ENCODE measurements around the gene CST9.
"Not testable (repeated sequence)": the region's sequence is repeated elsewhere in the genome, so short reads cannot be mapped to it uniquely, and the experiment has no call there.

CST9 gene

GRCh38 chr20:23620670-23621386, 15.1 kb upstream of the CST9 start:
- H2AK5ac ChIP-seq (ENCODE audit: low read depth, low read length); H3K23ac ChIP-seq (ENCODE audit: low read depth, low read length, poor library complexity); H3K9ac ChIP-seq (ENCODE audit: low read depth, low read length, poor library complexity); H2BK5ac ChIP-seq (ENCODE audit: low read length); H3K4me2 ChIP-seq (ENCODE audit: insufficient read depth, low read length, poor library complexity, severe bottlenecking); H4K91ac ChIP-seq (ENCODE audit: low read depth, low read length, poor library complexity); H3K9me3 ChIP-seq (replicated peaks in 1 of 2; ENCODE audit: control insufficient read depth in 2 of 2, insufficient read depth in 1 of 2, low read depth in 1 of 2, low read length in 2 of 2); H3K4me3 ChIP-seq (ENCODE audit: low read length in 2 of 2); H3K27ac ChIP-seq (replicated peaks; ENCODE audit: low read length); H2BK12ac ChIP-seq (ENCODE audit: low read length); H2AFZ ChIP-seq (ENCODE audit: low read length); H3K79me1 ChIP-seq (ENCODE audit: low read depth, low read length); H3K18ac ChIP-seq (ENCODE audit: low read length); H2BK15ac ChIP-seq (ENCODE audit: low read length); H3K27me3 ChIP-seq (ENCODE audit: control insufficient read depth in 3 of 3, insufficient read depth in 3 of 3, low read depth in 1 of 3, low read length in 3 of 3); H3K14ac ChIP-seq (ENCODE audit: low read length); H2BK120ac ChIP-seq (ENCODE audit: low read depth, low read length); H3K36me3 ChIP-seq (replicated peaks in 1 of 2; ENCODE audit: control insufficient read depth in 2 of 2, insufficient read depth in 2 of 2, low read length in 2 of 2); H4K8ac ChIP-seq (ENCODE audit: low read depth, low read length); H3K4me1 ChIP-seq (ENCODE audit: control insufficient read depth in 2 of 2, insufficient read depth in 1 of 2, low read depth in 1 of 2, low read length in 2 of 2); DNase-seq (ENCODE audit: low spot score); H3K4ac ChIP-seq (ENCODE audit: low read length): not testable (repeated sequence)
- no CpG with 5 or more reads among the region's 11 CpGs for WGBS, 2 donors (ENCODE audit: extremely low coverage in 2 of 2, insufficient read length in 2 of 2, insufficient replicate concordance in 1 of 2)

GRCh38 chr20:23614163-23614562, 8.4 kb upstream of the CST9 start:
- Histone ChIP-seq H3K4me2 (ENCODE audit: insufficient read depth, low read length, poor library complexity, severe bottlenecking) (no peak overlapping the region), H2BK12ac (ENCODE audit: low read length) (no peak overlapping the region), H2AFZ (ENCODE audit: low read length) (no peak overlapping the region), H2AK5ac (ENCODE audit: low read depth, low read length) (no peak overlapping the region), H3K9me3 (replicated peaks in 1 of 2; ENCODE audit: control insufficient read depth in 2 of 2, insufficient read depth in 1 of 2, low read depth in 1 of 2, low read length in 2 of 2) (no peaks in the 10 kb centered on the region), H3K79me1 (ENCODE audit: low read depth, low read length) (no peaks in the 10 kb centered on the region), H3K9ac (ENCODE audit: low read depth, low read length, poor library complexity) (no peak overlapping the region), H3K36me3 (replicated peaks in 1 of 2; ENCODE audit: control insufficient read depth in 2 of 2, insufficient read depth in 2 of 2, low read length in 2 of 2) (no peaks in the 10 kb centered on the region), H4K91ac (ENCODE audit: low read depth, low read length, poor library complexity) (no peak overlapping the region), H3K4me3 (ENCODE audit: low read length in 2 of 2) (no peak overlapping the region), H3K4me1 (ENCODE audit: control insufficient read depth in 2 of 2, insufficient read depth in 1 of 2, low read depth in 1 of 2, low read length in 2 of 2) (peaks cover 0 to 3% of the 10 kb centered on the region in 2 donors), H2BK5ac (ENCODE audit: low read length) (no peak overlapping the region), H4K8ac (ENCODE audit: low read depth, low read length) (no peak overlapping the region), H2BK120ac (ENCODE audit: low read depth, low read length) (no peak overlapping the region), H3K14ac (ENCODE audit: low read length) (peak overlapping the region; percentile 47), H3K27ac (replicated peaks; ENCODE audit: low read length) (no peak overlapping the region), H3K4ac (ENCODE audit: low read length) (no peak overlapping the region), H2BK15ac (ENCODE audit: low read length) (no peak overlapping the region), H3K27me3 (ENCODE audit: control insufficient read depth in 3 of 3, insufficient read depth in 3 of 3, low read depth in 1 of 3, low read length in 3 of 3) (peaks cover 0 to 6% (median 0%) of the 10 kb centered on the region in 3 experiments), H3K23ac (ENCODE audit: low read depth, low read length, poor library complexity) (no peak overlapping the region), H3K18ac (ENCODE audit: low read length) (no peak overlapping the region)
- WGBS, 2 donors (ENCODE audit: extremely low coverage in 2 of 2, insufficient read length in 2 of 2, insufficient replicate concordance in 1 of 2): no CpG with 5 or more reads among the region's 5 CpGs
- DNase-seq (ENCODE audit: low spot score): no peak

- no peak for DNase-seq (ENCODE audit: low spot score)
- Histone ChIP-seq H3K36me3 (replicated peaks in 1 of 2; ENCODE audit: control insufficient read depth in 2 of 2, insufficient read depth in 2 of 2, low read length in 2 of 2) (no peaks in the 10 kb centered on the region), H3K27ac (replicated peaks; ENCODE audit: low read length) (no peak overlapping the region), H3K23ac (ENCODE audit: low read depth, low read length, poor library complexity) (no peak overlapping the region), H2BK5ac (ENCODE audit: low read length) (no peak overlapping the region), H3K9ac (ENCODE audit: low read depth, low read length, poor library complexity) (no peak overlapping the region), H3K4ac (ENCODE audit: low read length) (no peak overlapping the region), H3K4me3 (ENCODE audit: low read length in 2 of 2) (no peak overlapping the region), H2BK15ac (ENCODE audit: low read length) (no peak overlapping the region), H3K18ac (ENCODE audit: low read length) (no peak overlapping the region), H3K4me1 (ENCODE audit: control insufficient read depth in 2 of 2, insufficient read depth in 1 of 2, low read depth in 1 of 2, low read length in 2 of 2) (peaks cover 0 to 5% of the 10 kb centered on the region in 2 donors), H2BK12ac (ENCODE audit: low read length) (no peak overlapping the region), H4K8ac (ENCODE audit: low read depth, low read length) (no peak overlapping the region), H2AFZ (ENCODE audit: low read length) (no peak overlapping the region), H3K9me3 (replicated peaks in 1 of 2; ENCODE audit: control insufficient read depth in 2 of 2, insufficient read depth in 1 of 2, low read depth in 1 of 2, low read length in 2 of 2) (no peaks in the 10 kb centered on the region), H3K14ac (ENCODE audit: low read length) (no peak overlapping the region), H2AK5ac (ENCODE audit: low read depth, low read length) (no peak overlapping the region), H3K79me1 (ENCODE audit: low read depth, low read length) (no peaks in the 10 kb centered on the region), H2BK120ac (ENCODE audit: low read depth, low read length) (no peak overlapping the region), H3K4me2 (ENCODE audit: insufficient read depth, low read length, poor library complexity, severe bottlenecking) (no peak overlapping the region), H4K91ac (ENCODE audit: low read depth, low read length, poor library complexity) (no peak overlapping the region), H3K27me3 (ENCODE audit: control insufficient read depth in 3 of 3, insufficient read depth in 3 of 3, low read depth in 1 of 3, low read length in 3 of 3) (peaks cover 0 to 6% (median 0%) of the 10 kb centered on the region in 3 experiments)
Observed at GRCh38 chr20:23613676-23614075, 8.0 kb upstream of the CST9 start.

- Histone ChIP-seq H3K9ac (ENCODE audit: low read depth, low read length, poor library complexity) (no peak overlapping the region), H3K4me3 (ENCODE audit: low read length in 2 of 2) (no peak overlapping the region), H3K4me2 (ENCODE audit: insufficient read depth, low read length, poor library complexity, severe bottlenecking) (no peak overlapping the region), H3K23ac (ENCODE audit: low read depth, low read length, poor library complexity) (no peak overlapping the region), H3K79me1 (ENCODE audit: low read depth, low read length) (no peaks in the 10 kb centered on the region), H3K4me1 (ENCODE audit: control insufficient read depth in 2 of 2, insufficient read depth in 1 of 2, low read depth in 1 of 2, low read length in 2 of 2) (peaks cover 0 to 8% of the 10 kb centered on the region in 2 donors), H2BK15ac (ENCODE audit: low read length) (no peak overlapping the region), H4K8ac (ENCODE audit: low read depth, low read length) (no peak overlapping the region), H3K36me3 (replicated peaks in 1 of 2; ENCODE audit: control insufficient read depth in 2 of 2, insufficient read depth in 2 of 2, low read length in 2 of 2) (no peaks in the 10 kb centered on the region), H3K14ac (ENCODE audit: low read length) (no peak overlapping the region), H2BK5ac (ENCODE audit: low read length) (no peak overlapping the region), H2AK5ac (ENCODE audit: low read depth, low read length) (no peak overlapping the region), H3K9me3 (replicated peaks in 1 of 2; ENCODE audit: control insufficient read depth in 2 of 2, insufficient read depth in 1 of 2, low read depth in 1 of 2, low read length in 2 of 2) (no peaks in the 10 kb centered on the region), H2BK120ac (ENCODE audit: low read depth, low read length) (no peak overlapping the region), H3K27me3 (ENCODE audit: control insufficient read depth in 3 of 3, insufficient read depth in 3 of 3, low read depth in 1 of 3, low read length in 3 of 3) (peaks cover 0 to 19% (median 0%) of the 10 kb centered on the region in 3 experiments), H3K4ac (ENCODE audit: low read length) (no peak overlapping the region), H3K18ac (ENCODE audit: low read length) (no peak overlapping the region), H4K91ac (ENCODE audit: low read depth, low read length, poor library complexity) (no peak overlapping the region), H2AFZ (ENCODE audit: low read length) (no peak overlapping the region), H3K27ac (replicated peaks; ENCODE audit: low read length) (no peak overlapping the region), H2BK12ac (ENCODE audit: low read length) (no peak overlapping the region)
- no peak for DNase-seq (ENCODE audit: low spot score)
- WGBS, 2 donors (ENCODE audit: extremely low coverage in 2 of 2, insufficient read length in 2 of 2, insufficient replicate concordance in 1 of 2): no CpG with 5 or more reads among the region's 2 CpGs
Observed at GRCh38 chr20:23612396-23612795, 6.7 kb upstream of the CST9 start.

Measured in neuronal stem cell (in vitro differentiated cells).